CD14-positive monocyte (primary cell): ENCODE results near the gene LOXL3. TPM values are rescaled to one million over a fixed set of nuclear protein-coding genes. Genes with fewer than 3 reads are reported as not detected.

ENCODE experiments used
- DNase-seq, 3 donors: peaks; one replicate each; pipeline ENCODE4 v3.0.0-alpha.2; 2011 to 2022
- H2AFZ ChIP-seq: 2 replicates; pipeline ENCODE4 v1.6.0; 2012; ENCODE audit warnings: mild to moderate bottlenecking, low read depth, low read length, inconsistent platforms; ENCODE audit not compliant: insufficient read depth, poor library complexity, severe bottlenecking
- H3K27ac ChIP-seq, 2 donors: 1 replicate in 1 of 2; 2 replicates in 1 of 2; pipeline ENCODE4 v1.5.1; 2012 to 2013; ENCODE audit warnings: low read length in 2 of 2, control low read depth in 1 of 2, inconsistent platforms in 1 of 2, low read depth in 1 of 2, mild to moderate bottlenecking in 1 of 2
- H3K27me3 ChIP-seq, 2 donors: one replicate each; pipeline versions ENCODE4 v1.6.0 to v1.6.1; 2011 to 2013; ENCODE audit warnings: low read length in 2 of 2; ENCODE audit not compliant: control insufficient read depth in 2 of 2, insufficient read depth in 2 of 2
- H3K36me3 ChIP-seq, 2 donors: replicated peaks in 1 of 2; 1 replicate in 1 of 2; 2 replicates in 1 of 2; pipeline versions ENCODE4 v1.5.1 to v1.6.1; 2012 to 2013; ENCODE audit warnings: low read length in 2 of 2, control low read depth in 1 of 2, inconsistent platforms in 1 of 2, mild to moderate bottlenecking in 1 of 2; ENCODE audit not compliant: insufficient read depth in 2 of 2, control insufficient read depth in 1 of 2
- H3K4me1 ChIP-seq, 2 donors: 1 replicate in 1 of 2; 2 replicates in 1 of 2; pipeline versions ENCODE4 v1.5.1 to v1.6.1; 2012 to 2013; ENCODE audit warnings: low read length in 2 of 2, control low read depth in 1 of 2, inconsistent platforms in 1 of 2, mild to moderate bottlenecking in 1 of 2, moderate library complexity in 1 of 2; ENCODE audit not compliant: insufficient read depth in 2 of 2, control insufficient read depth in 1 of 2
- H3K4me2 ChIP-seq: replicated peaks from 2 replicates; pipeline ENCODE3; 2012; ENCODE audit warnings: low read length, moderate library complexity, mild to moderate bottlenecking; ENCODE audit not compliant: poor library complexity, severe bottlenecking; ENCODE audit errors: extremely low read depth
- H3K4me3 ChIP-seq, 3 experiments: fragments of 200-600 bp in 1 of 3; sonication (generic) in 1 of 3; replicated peaks in 1 of 3; 1 replicate in 2 of 3; 2 replicates in 1 of 3; pipeline ENCODE4 v1.5.1; 2011 to 2013; ENCODE audit warnings: low read length in 3 of 3, mild to moderate bottlenecking in 3 of 3, control low read depth in 2 of 3, low read depth in 2 of 3, inconsistent platforms in 1 of 3, moderate library complexity in 1 of 3
- H3K79me2 ChIP-seq: 2 replicates; pipeline ENCODE4 v1.6.0; 2012; ENCODE audit warnings: mild to moderate bottlenecking, control low read depth, inconsistent platforms, low read length, moderate library complexity; ENCODE audit not compliant: insufficient read depth
- H3K9ac ChIP-seq: 2 replicates; pipeline ENCODE4 v1.6.0; 2017; ENCODE audit warnings: low read length, mild to moderate bottlenecking; ENCODE audit not compliant: insufficient read depth, poor library complexity, severe bottlenecking
- H3K9me3 ChIP-seq, 2 donors: replicated peaks in 1 of 2; 1 replicate in 1 of 2; 2 replicates in 1 of 2; pipeline versions ENCODE4 v1.5.1 to v1.6.1; 2012 to 2013; ENCODE audit warnings: low read length in 2 of 2, control low read depth in 1 of 2; ENCODE audit not compliant: control insufficient read depth in 1 of 2, insufficient read depth in 1 of 2
- H4K20me1 ChIP-seq: 2 replicates; pipeline ENCODE4 v1.6.0; 2012; ENCODE audit warnings: mild to moderate bottlenecking, low read length, control low read depth, moderate library complexity; ENCODE audit not compliant: insufficient read depth
- H3K27ac Mint-ChIP-seq, 7 donors: one replicate each; pipeline ENCODE4 v1.8.0; 2020; ENCODE audit warnings: mild to moderate bottlenecking in 7 of 7, mixed read lengths in 7 of 7, moderate library complexity in 6 of 7, inconsistent platforms in 2 of 7
- H3K27me3 Mint-ChIP-seq, 3 donors: one replicate each; pipeline ENCODE4 v1.8.0; 2021 to 2022; ENCODE audit warnings: low read depth in 3 of 3, mild to moderate bottlenecking in 3 of 3, mixed read lengths in 3 of 3, moderate library complexity in 3 of 3, inconsistent platforms in 1 of 3
- H3K36me3 Mint-ChIP-seq, 2 donors: one replicate each; pipeline ENCODE4 v1.8.0; 2020; ENCODE audit warnings: mixed read lengths in 2 of 2, inconsistent platforms in 1 of 2, mild to moderate bottlenecking in 1 of 2
- H3K4me1 Mint-ChIP-seq: one replicate; pipeline ENCODE4 v1.8.0; 2020; ENCODE audit warnings: mild to moderate bottlenecking, mixed read lengths
- H3K4me3 Mint-ChIP-seq, 2 donors: one replicate each; pipeline ENCODE4 v1.8.0; 2020; ENCODE audit warnings: mild to moderate bottlenecking in 2 of 2, mixed read lengths in 2 of 2, moderate library complexity in 1 of 2
- H3K9me3 Mint-ChIP-seq, 7 donors: one replicate each; pipeline ENCODE4 v1.8.0; 2020 to 2022; ENCODE audit warnings: mixed read lengths in 7 of 7, mild to moderate bottlenecking in 6 of 7, moderate library complexity in 6 of 7, inconsistent platforms in 2 of 7
- WGBS: methylation state at CpG from one replicate; pipeline ENCODE4 v1.1.5; 2013; ENCODE audit warnings: missing lambda C conversion rate; ENCODE audit not compliant: insufficient coverage; 5-methylcytosine and 5-hydroxymethylcytosine counted together
- intact Hi-C, 2 donors: fragments of 100-400 bp; cut with micrococcal nuclease; formaldehyde crosslinking; loops; one replicate each; pipeline versions ENCODE4 v1.15.0 to v1.15.1; 2023
- polyA plus RNA-seq, 3 donors: library from polyadenylated mRNA; depleted of rRNA in 1 of 3; unstranded in 2 of 3; stranded (reverse) in 1 of 3; fragments of 300-500 nt in 2 of 3; fragments of >200 nt in 1 of 3; fragmentation: Illumina TruSeq in 2 of 3; gene quantifications; 1 replicate in 2 of 3; 2 replicates in 1 of 3; pipeline ENCODE4 v1.2.3, GENCODE V29; 2012 to 2021
- TF ChIP-seq, protein P1 (sequence below): fragments of 200-600 bp; IDR thresholded peaks from one replicate; pipeline ENCODE4 v1.8.0; 2022; ENCODE audit warnings: antibody characterized with exemption, mild to moderate bottlenecking

Gene LOXL3
- polyA plus RNA-seq, 3 donors = 18.2 to 35.0 (median 18.5) TPM

DNA sequence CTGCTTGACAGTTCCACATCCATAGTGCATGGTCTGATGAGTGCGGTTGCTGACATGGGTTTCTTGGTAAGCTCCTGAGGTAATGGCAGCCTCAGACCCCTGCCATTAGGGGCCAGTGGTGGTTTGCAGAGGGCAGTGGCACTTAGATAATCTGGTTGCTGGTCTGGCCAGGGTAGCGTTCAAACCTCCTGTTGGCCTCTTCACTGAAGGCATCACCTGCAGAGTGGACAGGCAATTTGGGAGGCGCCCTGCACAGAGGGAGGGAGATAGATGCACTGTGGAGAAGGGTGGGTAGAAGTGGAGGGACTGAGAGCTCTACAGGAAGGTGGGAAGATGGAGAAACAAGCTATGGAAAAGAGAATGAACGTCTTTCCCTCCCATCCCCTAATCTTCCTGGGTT is 20.3 kb downstream of the LOXL3 start:
- DNase-seq = no peak

DNA sequence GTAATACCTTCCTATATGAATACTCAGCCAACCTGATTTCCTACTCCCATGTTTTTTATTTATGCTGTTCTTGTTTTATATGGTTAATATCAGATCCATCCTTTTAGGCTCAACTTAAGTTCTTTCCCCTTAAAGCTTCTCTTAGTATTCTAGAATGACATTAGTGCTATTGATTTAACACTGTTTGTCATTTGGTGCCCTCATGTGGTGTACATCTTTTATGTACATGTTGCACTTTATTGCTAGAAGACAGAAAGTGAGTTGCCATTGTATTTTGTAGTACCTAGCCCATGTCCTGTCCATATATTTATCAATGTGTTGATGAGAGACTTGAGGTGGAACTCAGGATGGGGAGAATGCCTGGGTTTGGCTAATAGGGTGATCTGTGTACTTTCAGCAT is 21.5 kb downstream of the LOXL3 start:
- peaks cover 31% of the 10 kb centered on the region for H3K4me1 Mint-ChIP-seq
- no peak overlapping the region for H3K27ac Mint-ChIP-seq
- intact Hi-C loops = loop anchor here in 1 of 2 donors (10.0 kb wide), 1 partner anchor 53 kb away; no protein-coding TSS in a partner anchor
- H4K20me1 ChIP-seq = peaks cover 17% of the 10 kb centered on the region
- H3K79me2 ChIP-seq = peaks cover 29% of the 10 kb centered on the region
- DNase-seq = peak in 1 of 3 donors; percentile 41
- H3K27me3 ChIP-seq = no peaks in the 10 kb centered on the region
- no peak overlapping the region for H2AFZ ChIP-seq
- TF ChIP-seq, protein P1, sequence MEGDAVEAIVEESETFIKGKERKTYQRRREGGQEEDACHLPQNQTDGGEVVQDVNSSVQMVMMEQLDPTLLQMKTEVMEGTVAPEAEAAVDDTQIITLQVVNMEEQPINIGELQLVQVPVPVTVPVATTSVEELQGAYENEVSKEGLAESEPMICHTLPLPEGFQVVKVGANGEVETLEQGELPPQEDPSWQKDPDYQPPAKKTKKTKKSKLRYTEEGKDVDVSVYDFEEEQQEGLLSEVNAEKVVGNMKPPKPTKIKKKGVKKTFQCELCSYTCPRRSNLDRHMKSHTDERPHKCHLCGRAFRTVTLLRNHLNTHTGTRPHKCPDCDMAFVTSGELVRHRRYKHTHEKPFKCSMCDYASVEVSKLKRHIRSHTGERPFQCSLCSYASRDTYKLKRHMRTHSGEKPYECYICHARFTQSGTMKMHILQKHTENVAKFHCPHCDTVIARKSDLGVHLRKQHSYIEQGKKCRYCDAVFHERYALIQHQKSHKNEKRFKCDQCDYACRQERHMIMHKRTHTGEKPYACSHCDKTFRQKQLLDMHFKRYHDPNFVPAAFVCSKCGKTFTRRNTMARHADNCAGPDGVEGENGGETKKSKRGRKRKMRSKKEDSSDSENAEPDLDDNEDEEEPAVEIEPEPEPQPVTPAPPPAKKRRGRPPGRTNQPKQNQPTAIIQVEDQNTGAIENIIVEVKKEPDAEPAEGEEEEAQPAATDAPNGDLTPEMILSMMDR = peak; percentile 28
- H3K9me3 ChIP-seq = no peaks in the 10 kb centered on the region
- peaks cover 0 to 4% (median 0%) of the 10 kb centered on the region in 3 donors for H3K27me3 Mint-ChIP-seq
- H3K9me3 Mint-ChIP-seq = no peaks in the 10 kb centered on the region
- H3K4me1 ChIP-seq = peaks cover 23 to 33% of the 10 kb centered on the region in 2 donors
- H3K4me3 ChIP-seq = no peak overlapping the region
- no peak overlapping the region for H3K27ac ChIP-seq
- H3K9ac ChIP-seq = no peak overlapping the region
- peaks cover 30 to 33% of the 10 kb centered on the region in 2 donors for H3K36me3 Mint-ChIP-seq
- H3K4me2 ChIP-seq = no peak overlapping the region
- peaks cover 15 to 29% of the 10 kb centered on the region in 2 donors for H3K36me3 ChIP-seq
- H3K4me3 Mint-ChIP-seq = no peak overlapping the region

More for the DNA sequence above, 20.3 kb downstream of the LOXL3 start:
- peaks cover 18 to 26% of the 10 kb centered on the region in 2 donors for H3K4me1 ChIP-seq
- peaks cover 6 to 18% of the 10 kb centered on the region in 2 donors for H3K36me3 ChIP-seq
- H3K27me3 ChIP-seq = no peaks in the 10 kb centered on the region
- H3K9ac ChIP-seq = no peak overlapping the region
- H3K4me2 ChIP-seq = no peak overlapping the region
- H3K9me3 ChIP-seq = no peaks in the 10 kb centered on the region
- peaks cover 22% of the 10 kb centered on the region for H3K4me1 Mint-ChIP-seq
- H3K79me2 ChIP-seq = peaks cover 19% of the 10 kb centered on the region
- H3K27ac Mint-ChIP-seq = no peak overlapping the region
- peaks cover 19 to 21% of the 10 kb centered on the region in 2 donors for H3K36me3 Mint-ChIP-seq
- peaks cover 7% of the 10 kb centered on the region for H4K20me1 ChIP-seq
- WGBS = 100% methylated on average over 2 of the region's 4 CpGs
- H3K27ac ChIP-seq = no peak overlapping the region
- no peaks in the 10 kb centered on the region for H3K9me3 Mint-ChIP-seq
- no peak overlapping the region for H3K4me3 Mint-ChIP-seq
- no peak overlapping the region for H2AFZ ChIP-seq
- H3K4me3 ChIP-seq = no peak overlapping the region
- TF ChIP-seq, protein P1 = no peak
- intact Hi-C loops = loop anchor here in 1 of 2 donors (10.0 kb wide), 1 partner anchor 51 kb away; no protein-coding TSS in a partner anchor
- peaks cover 0 to 4% (median 2%) of the 10 kb centered on the region in 3 donors for H3K27me3 Mint-ChIP-seq
